HAP-1 (cell line): ENCODE results near the gene DHCR7.

ENCODE experiments used
- DNase-seq, 2 experiments: peaks; one replicate each; pipeline ENCODE4 v3.0.0-alpha.2; 2016 to 2020; ENCODE audit warnings: low spot score in 2 of 2
- H3K27me3 ChIP-seq: fragments of 250-450 bp; sonication (Bioruptor Pico); 2 replicates; pipeline ENCODE4 v1.5.1; 2020; ENCODE audit warnings: low read depth, mild to moderate bottlenecking, moderate library complexity
- H3K36me3 ChIP-seq: fragments of 250-450 bp; sonication (Bioruptor Pico); replicated peaks from 2 replicates; pipeline ENCODE4 v1.5.1; 2020; ENCODE audit warnings: mild to moderate bottlenecking
- H3K4me1 ChIP-seq: fragments of 250-450 bp; sonication (Bioruptor Pico); 2 replicates; pipeline ENCODE4 v1.5.1; 2020; ENCODE audit warnings: mild to moderate bottlenecking
- H3K4me3 ChIP-seq: fragments of 250-450 bp; sonication (Bioruptor Pico); 2 replicates; pipeline ENCODE4 v1.5.1; 2020; ENCODE audit warnings: mild to moderate bottlenecking, moderate library complexity
- H3K9me3 ChIP-seq: fragments of 250-450 bp; sonication (Bioruptor Pico); 2 replicates; pipeline ENCODE4 v1.5.1; 2020; ENCODE audit warnings: mild to moderate bottlenecking, moderate library complexity
- in situ Hi-C: fragments of 300-500 bp; cut with MboI; formaldehyde crosslinking; loops from 3 replicates; pipeline ENCODE4 v1.14.3; 2020; ENCODE audit warnings: low sequenced_read_pairs, inconsistent platforms, mixed read lengths

DHCR7 gene

DNA sequence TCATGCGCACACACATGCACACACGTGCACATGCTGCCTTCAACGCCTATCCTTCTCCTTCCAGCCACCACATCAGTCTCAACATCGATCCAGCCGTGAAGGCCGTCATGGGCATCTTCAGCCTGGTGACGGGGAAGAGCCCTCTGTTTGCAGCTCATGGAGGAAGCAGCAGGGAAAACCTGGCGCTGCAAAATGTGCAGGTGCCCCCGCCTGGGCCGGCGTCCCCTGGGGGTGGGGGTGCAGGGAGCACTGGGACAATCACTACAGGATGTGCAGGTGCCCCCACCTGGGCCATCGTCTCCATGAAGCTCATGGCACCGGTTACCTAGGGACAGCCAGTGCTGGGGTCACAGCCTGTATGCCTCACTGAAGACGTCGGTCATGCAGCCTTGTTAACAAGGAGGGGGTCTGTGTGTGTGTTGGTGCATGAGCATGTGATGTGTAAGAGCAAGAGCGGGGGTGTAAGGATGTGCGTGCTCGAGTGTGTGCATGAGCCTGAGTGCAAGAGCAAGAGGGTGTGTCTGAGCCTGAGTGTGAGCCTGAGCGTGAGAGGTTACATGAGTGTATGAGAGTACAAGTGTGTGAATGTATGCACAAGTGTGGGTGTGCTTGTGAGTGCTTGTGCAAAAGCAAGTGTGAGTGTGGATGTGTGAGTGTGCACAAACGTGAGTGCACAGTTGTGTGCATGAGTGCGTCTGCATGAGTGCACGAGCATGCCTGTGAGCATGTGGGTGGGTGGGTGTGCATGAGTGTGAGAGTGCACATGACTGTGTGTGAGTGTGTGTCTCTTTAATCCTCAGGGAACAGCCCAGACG, 36.3 kb upstream of the DHCR7 start:
- peaks cover 12% of the 10 kb centered on the region for H3K36me3 ChIP-seq

GRCh38 chr11:71483692-71484091, 35.5 kb upstream of the DHCR7 start:
- in situ Hi-C loops, result no loop called here
- DNase-seq, result no peak
- no peaks in the 10 kb centered on the region for H3K4me1 ChIP-seq
- H3K9me3 ChIP-seq, result no peaks in the 10 kb centered on the region
- peaks cover 12% of the 10 kb centered on the region for H3K36me3 ChIP-seq
- no peak overlapping the region for H3K4me3 ChIP-seq
- no peaks in the 10 kb centered on the region for H3K27me3 ChIP-seq

More for the DNA sequence above, 36.3 kb upstream of the DHCR7 start:
- in situ Hi-C loops, result no loop called here
- no peak for DNase-seq
- H3K4me3 ChIP-seq, result no peak overlapping the region
- no peaks in the 10 kb centered on the region for H3K4me1 ChIP-seq
- H3K9me3 ChIP-seq, result no peaks in the 10 kb centered on the region
- H3K27me3 ChIP-seq, result no peaks in the 10 kb centered on the region

DNA sequence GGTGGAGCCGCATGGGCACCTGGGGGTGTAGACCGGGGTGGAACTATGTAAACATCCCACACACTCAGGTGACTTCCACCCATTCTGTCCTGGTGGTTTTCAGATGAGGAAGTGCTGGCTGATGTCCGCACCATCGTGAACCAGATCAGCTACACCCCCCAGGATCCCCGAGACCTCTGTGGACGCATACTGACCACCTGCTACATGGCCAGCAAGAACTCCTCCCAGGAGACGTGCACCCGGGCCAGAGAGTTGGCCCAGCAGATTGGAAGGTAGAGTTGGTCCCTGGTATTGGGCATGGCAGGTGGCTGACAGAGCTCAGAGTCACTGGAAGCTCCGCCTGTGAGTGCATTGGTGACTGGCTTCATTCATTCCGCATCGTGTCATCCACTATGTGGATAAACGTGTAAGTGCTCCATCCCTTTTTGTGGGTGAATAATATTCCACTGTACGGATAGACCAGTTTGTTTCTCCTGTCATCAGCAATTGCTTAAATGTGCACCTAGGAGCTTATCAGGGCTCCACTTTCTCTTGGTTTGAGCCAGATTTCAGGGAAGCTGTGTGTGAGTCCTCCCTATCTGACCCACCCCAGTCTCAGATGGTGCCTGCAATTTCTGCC, 34.7 kb upstream of the DHCR7 start:
- in situ Hi-C loops, result no loop called here
- Histone ChIP-seq H3K36me3 (peaks cover 12% of the 10 kb centered on the region), H3K9me3 (no peaks in the 10 kb centered on the region), H3K4me3 (no peak overlapping the region), H3K27me3 (no peaks in the 10 kb centered on the region), H3K4me1 (no peaks in the 10 kb centered on the region)
- no peak for DNase-seq

DNA sequence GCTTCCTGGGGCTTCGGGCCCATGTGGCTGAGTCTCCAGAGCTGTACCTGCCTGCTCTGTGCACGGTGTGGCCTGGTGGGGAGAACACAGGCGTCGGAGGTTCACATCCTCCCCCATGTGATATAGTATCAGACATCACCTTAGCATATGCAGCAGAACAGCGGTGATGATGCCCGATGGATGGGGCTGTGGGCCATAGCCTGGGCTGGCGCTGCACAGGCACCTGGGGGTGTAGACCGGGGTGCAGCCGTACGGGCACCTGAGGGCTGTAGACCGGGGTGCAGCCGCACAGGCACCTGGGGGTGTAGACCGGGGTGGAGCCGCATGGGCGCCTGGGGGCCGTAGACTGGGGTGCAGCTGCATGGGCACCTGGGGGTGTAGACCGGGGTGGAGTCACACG, 34.0 kb upstream of the DHCR7 start:
- Histone ChIP-seq H3K9me3 (no peaks in the 10 kb centered on the region), H3K4me1 (no peaks in the 10 kb centered on the region), H3K36me3 (peaks cover 12% of the 10 kb centered on the region), H3K4me3 (no peak overlapping the region), H3K27me3 (no peaks in the 10 kb centered on the region)
- in situ Hi-C loops, result no loop called here
- DNase-seq, result no peak

GRCh38 chr11:71481101-71481960, 33.1 kb upstream of the DHCR7 start:
- Histone ChIP-seq H3K4me1 (no peaks in the 10 kb centered on the region), H3K27me3 (no peaks in the 10 kb centered on the region), H3K4me3 (no peak overlapping the region), H3K9me3 (no peaks in the 10 kb centered on the region), H3K36me3 (peaks cover 12% of the 10 kb centered on the region)
- no peak for DNase-seq
- in situ Hi-C loops, result no loop called here

GRCh38 chr11:71478528-71478840, 30.3 kb upstream of the DHCR7 start:
- Histone ChIP-seq H3K9me3 (no peaks in the 10 kb centered on the region), H3K27me3 (no peaks in the 10 kb centered on the region), H3K36me3 (peaks cover 15% of the 10 kb centered on the region), H3K4me1 (no peaks in the 10 kb centered on the region), H3K4me3 (no peak overlapping the region)
- in situ Hi-C loops, result no loop called here
- no peak for DNase-seq

DNA sequence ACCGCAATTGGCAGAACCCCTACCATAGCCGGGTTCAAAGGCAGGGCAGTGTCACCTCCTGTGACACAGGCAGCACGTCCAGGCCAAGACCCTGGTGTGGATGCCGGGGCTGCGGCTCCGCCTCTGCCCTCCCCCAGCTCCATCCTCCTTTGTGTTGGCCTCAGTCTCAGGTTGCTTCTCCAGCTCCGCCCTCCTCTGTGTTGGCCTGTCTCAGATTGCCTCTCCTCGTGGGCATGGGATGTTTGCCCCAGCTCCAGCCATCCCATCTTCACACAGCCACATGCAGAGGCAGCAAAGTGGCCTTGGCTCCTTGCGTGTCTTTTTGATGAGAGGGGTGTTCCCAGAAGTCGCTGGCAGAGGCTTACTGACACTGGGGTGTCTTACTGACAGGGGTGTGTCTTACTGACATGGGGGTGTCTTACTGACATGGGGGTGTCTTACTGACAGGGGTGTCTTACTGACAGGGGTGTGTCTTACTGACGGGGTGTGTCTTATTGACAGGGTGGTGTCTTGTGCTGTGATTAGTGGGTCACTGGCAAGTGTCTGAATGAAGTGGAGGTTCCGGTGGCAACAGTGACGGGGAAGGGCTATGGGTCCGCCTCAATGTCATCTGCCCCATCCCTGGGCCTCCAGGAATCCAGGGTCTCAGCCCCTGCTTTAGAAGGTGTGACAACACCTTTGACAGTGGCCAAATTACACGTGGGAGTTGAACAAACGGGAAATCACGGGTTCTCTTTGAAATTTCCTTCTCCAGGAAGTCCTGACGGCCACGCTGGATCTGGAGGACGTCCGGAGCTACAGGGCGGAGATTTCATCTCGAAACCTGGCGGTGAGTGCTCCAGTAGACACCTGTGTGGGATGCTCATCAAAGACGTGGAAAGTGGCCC, 29.7 kb upstream of the DHCR7 start:
- H3K4me1 ChIP-seq, result no peaks in the 10 kb centered on the region
- no peak for DNase-seq
- H3K4me3 ChIP-seq, result no peak overlapping the region
- in situ Hi-C loops, result no loop called here
- H3K36me3 ChIP-seq, result peaks cover 14% of the 10 kb centered on the region
- no peaks in the 10 kb centered on the region for H3K9me3 ChIP-seq
- no peaks in the 10 kb centered on the region for H3K27me3 ChIP-seq

DNA sequence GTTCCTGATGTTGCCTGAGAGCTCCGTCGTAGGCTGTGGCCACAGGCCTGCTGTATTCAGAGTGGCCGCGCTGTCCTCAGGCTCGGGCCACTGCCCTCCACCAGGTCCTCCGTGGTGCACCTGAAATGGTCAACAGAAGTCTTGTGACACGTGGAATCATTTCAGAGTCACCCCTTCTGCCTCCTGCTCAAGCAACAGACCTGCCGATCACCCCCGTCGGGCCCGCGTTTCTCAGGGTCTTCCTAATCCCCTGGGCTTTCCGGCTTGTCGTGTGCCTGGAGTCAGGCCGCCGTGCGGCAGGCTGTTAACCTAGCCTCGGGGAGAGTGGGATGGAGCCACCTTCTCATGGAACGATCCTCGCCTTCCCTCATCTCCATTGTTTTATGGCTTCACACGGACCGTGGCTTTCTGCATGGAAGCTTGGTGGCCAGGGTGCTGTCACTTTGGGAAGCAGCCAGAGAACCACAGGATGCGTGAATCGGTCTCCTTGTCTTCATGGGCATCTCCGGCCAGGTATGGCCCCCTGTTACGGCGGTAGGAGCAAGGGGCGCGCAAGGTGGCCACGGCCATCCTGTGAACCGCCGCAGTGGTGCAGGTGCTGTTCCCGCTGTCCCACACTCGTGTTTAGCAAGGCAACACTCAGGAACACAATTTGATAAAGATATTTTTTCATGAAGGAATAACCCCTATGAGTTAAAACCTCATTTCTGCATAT, 28.9 kb upstream of the DHCR7 start:
- Histone ChIP-seq H3K4me1 (no peaks in the 10 kb centered on the region), H3K27me3 (no peaks in the 10 kb centered on the region), H3K36me3 (peaks cover 14% of the 10 kb centered on the region), H3K9me3 (no peaks in the 10 kb centered on the region), H3K4me3 (no peak overlapping the region)
- in situ Hi-C loops, result no loop called here
- DNase-seq, result no peak

GRCh38 chr11:71476031-71476430, 27.8 kb upstream of the DHCR7 start:
- in situ Hi-C loops, result no loop called here
- Histone ChIP-seq H3K4me3 (no peak overlapping the region), H3K36me3 (peaks cover 14% of the 10 kb centered on the region), H3K9me3 (no peaks in the 10 kb centered on the region), H3K27me3 (no peaks in the 10 kb centered on the region), H3K4me1 (no peaks in the 10 kb centered on the region)
- DNase-seq, result no peak

- H3K4me1 ChIP-seq, result no peaks in the 10 kb centered on the region
Measured at GRCh38 chr11:71474771-71475483, 26.7 kb upstream of the DHCR7 start.

GRCh38 chr11:71474141-71474770, 26.1 kb upstream of the DHCR7 start:
- H3K36me3 ChIP-seq, result peaks cover 11% of the 10 kb centered on the region
- in situ Hi-C loops, result no loop called here

More at GRCh38 chr11:71474771-71475483, 26.7 kb upstream of the DHCR7 start:
- H3K27me3 ChIP-seq, result no peaks in the 10 kb centered on the region
- in situ Hi-C loops, result no loop called here
- no peak for DNase-seq
- H3K9me3 ChIP-seq, result no peaks in the 10 kb centered on the region
- no peak overlapping the region for H3K4me3 ChIP-seq
- peaks cover 14% of the 10 kb centered on the region for H3K36me3 ChIP-seq

DNA sequence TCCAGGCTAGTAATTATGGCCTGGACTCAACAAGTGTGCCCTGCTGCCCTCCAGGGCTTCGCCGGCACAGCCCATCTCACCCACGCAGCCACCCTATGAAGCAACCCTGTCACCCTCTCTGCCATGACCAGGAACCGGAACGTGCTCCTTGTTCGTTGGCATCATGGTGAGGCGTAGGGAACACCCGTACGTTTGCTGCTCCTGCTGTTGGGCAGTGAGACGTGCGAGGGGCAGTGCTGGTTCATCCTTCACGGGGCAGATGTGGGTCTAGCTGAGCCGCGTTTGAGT, 25.5 kb upstream of the DHCR7 start:
- H3K9me3 ChIP-seq, result no peaks in the 10 kb centered on the region
- DNase-seq, result no peak
- H3K4me3 ChIP-seq, result no peak overlapping the region
- in situ Hi-C loops, result no loop called here
- H3K36me3 ChIP-seq, result peaks cover 11% of the 10 kb centered on the region
- H3K27me3 ChIP-seq, result no peaks in the 10 kb centered on the region
- H3K4me1 ChIP-seq, result no peaks in the 10 kb centered on the region

More at GRCh38 chr11:71474141-71474770, 26.1 kb upstream of the DHCR7 start:
- no peak for DNase-seq
- Histone ChIP-seq H3K4me1 (no peaks in the 10 kb centered on the region), H3K4me3 (no peak overlapping the region), H3K27me3 (no peaks in the 10 kb centered on the region), H3K9me3 (no peaks in the 10 kb centered on the region)
